ENCODE measurements around the gene NINL. TPM values are rescaled to one million over a fixed set of nuclear protein-coding genes. Genes with fewer than 3 reads are reported as not detected.

Gene NINL
- total RNA-seq, 1 donor from 2014 or later: 86.8 TPM

DNA sequence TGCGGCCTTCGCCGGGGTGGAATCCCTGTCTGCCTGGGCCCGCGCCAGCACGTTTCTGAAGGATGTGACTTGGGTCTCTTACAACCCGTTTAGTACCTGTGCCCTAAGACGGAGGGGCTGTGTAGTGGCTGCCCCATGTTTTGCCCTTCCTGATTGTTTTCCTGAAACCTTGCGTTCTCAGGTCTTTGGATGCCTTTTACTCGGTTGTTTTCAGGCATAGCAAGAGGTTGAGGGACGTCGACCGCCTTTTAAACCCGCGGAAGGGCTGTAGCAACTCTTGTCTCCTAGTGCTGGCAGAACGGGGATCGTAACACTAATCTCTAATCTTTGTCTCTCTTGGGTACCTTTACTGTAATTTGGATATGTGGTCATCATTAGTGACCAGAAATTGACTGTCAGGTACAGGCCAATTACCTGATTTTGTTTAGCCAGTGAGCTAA lies 39.2 kb upstream of the NINL start:
- H3K9me3 Mint-ChIP-seq (ENCODE audit: unreplicated experiment): peaks cover 4% of the 10 kb centered on the region
- H3K27ac Mint-ChIP-seq (ENCODE audit: unreplicated experiment): peak overlapping the region; percentile 92
- DNase-seq: no peak
- peaks cover 10% of the 10 kb centered on the region for H3K4me1 Mint-ChIP-seq (ENCODE audit: low read depth, unreplicated experiment)
- TF ChIP-seq, protein P1, sequence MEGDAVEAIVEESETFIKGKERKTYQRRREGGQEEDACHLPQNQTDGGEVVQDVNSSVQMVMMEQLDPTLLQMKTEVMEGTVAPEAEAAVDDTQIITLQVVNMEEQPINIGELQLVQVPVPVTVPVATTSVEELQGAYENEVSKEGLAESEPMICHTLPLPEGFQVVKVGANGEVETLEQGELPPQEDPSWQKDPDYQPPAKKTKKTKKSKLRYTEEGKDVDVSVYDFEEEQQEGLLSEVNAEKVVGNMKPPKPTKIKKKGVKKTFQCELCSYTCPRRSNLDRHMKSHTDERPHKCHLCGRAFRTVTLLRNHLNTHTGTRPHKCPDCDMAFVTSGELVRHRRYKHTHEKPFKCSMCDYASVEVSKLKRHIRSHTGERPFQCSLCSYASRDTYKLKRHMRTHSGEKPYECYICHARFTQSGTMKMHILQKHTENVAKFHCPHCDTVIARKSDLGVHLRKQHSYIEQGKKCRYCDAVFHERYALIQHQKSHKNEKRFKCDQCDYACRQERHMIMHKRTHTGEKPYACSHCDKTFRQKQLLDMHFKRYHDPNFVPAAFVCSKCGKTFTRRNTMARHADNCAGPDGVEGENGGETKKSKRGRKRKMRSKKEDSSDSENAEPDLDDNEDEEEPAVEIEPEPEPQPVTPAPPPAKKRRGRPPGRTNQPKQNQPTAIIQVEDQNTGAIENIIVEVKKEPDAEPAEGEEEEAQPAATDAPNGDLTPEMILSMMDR (IDR thresholded peaks at IDR 0.05; ENCODE audit: partially characterized antibody, unreplicated experiment): no peak
- H3K36me3 Mint-ChIP-seq (ENCODE audit: unreplicated experiment): peaks cover 6% of the 10 kb centered on the region
- H3K27me3 Mint-ChIP-seq (ENCODE audit: unreplicated experiment): peaks cover 3% of the 10 kb centered on the region
- H3K4me3 Mint-ChIP-seq (ENCODE audit: unreplicated experiment): peak overlapping the region; percentile 93

DNA sequence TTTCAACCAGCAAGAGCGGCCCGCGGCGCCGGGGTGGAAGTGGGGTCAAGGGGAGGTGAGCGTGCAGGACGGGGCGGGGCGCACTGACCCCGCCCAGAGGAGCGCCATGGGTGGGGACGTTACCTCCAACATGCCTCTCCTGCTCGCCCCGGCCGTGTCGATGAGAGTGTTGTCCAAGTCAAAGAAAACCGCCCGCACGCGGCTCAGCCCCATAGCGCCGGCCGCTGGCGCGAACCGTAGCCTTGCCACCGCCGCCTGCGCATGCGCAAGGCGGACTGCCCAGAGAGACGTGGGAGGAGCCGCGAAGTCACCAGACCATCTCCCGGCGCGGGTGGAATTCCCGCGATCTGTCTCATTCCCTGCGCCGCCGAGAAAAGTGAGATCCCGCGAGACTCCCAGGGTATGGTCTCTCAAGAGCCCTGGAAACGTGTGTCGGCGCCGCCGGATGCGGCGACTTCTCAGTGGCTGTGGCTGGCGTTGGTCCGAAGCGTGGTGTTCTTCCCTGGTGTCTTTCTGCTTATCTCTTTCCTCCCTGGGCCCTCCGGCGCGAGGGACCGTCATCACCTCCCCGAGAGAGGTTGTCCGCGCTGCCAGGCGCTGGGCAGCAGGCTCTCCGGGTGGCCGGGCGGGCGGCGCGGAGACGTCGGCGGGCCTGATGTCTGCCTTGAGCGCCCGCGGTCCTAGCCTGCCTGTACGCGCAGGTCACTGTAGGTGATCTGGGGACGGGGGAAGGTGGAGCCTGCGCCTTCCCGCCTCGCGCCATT lies 38.6 kb upstream of the NINL start, which contains the start of gene NANP:
Gene NANP, minus strand, starts transcription at position 279 of the 764 bp plus-strand sequence. Its CDS starts 66 bp downstream, at position 213.
- peaks cover 10% of the 10 kb centered on the region for H3K4me1 Mint-ChIP-seq (ENCODE audit: low read depth, unreplicated experiment)
- H3K9me3 Mint-ChIP-seq (ENCODE audit: unreplicated experiment): peaks cover 4% of the 10 kb centered on the region
- peaks cover 3% of the 10 kb centered on the region for H3K27me3 Mint-ChIP-seq (ENCODE audit: unreplicated experiment)
- peaks cover 6% of the 10 kb centered on the region for H3K36me3 Mint-ChIP-seq (ENCODE audit: unreplicated experiment)
- H3K27ac Mint-ChIP-seq (ENCODE audit: unreplicated experiment): peak within 1 kb of the TSS; percentile 92
- peak; percentile 97 for DNase-seq
- H3K4me3 Mint-ChIP-seq (ENCODE audit: unreplicated experiment): peak within 1 kb of the TSS; percentile 93
- TF ChIP-seq, protein P1 (IDR thresholded peaks at IDR 0.05; ENCODE audit: partially characterized antibody, unreplicated experiment): no peak

DNA sequence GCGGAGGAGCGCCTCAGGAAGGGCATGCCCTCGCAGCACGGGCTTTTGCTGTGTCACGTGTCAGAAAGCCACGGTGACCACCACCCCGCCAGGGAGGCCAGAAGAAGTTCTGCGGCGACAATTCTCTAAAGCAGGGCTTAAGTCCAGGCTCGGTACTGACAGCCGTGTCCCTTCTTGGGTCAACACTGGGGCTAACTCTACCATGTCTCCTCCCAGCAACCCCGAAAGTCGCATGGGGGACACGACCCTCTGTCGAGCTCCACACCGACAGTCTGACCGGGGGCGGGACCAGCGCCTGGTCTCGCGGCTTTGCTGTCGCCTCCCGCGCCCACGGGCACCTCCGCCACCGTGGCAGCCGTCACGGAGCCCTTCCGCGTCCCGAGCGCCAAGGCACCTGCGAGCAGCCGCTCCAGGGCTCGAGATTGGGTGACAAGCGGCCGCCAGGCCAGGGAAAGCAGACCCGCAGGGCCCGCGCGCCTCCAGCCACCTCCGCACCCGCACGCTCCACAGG lies 37.9 kb upstream of the NINL start:
- TF ChIP-seq, protein P1 (IDR thresholded peaks at IDR 0.05; ENCODE audit: partially characterized antibody, unreplicated experiment): no peak
- H3K36me3 Mint-ChIP-seq (ENCODE audit: unreplicated experiment): peaks cover 5% of the 10 kb centered on the region
- peaks cover 10% of the 10 kb centered on the region for H3K4me1 Mint-ChIP-seq (ENCODE audit: low read depth, unreplicated experiment)
- no peak overlapping the region for H3K27ac Mint-ChIP-seq (ENCODE audit: unreplicated experiment)
- DNase-seq: peak; percentile 49
- peak overlapping the region; percentile 93 for H3K4me3 Mint-ChIP-seq (ENCODE audit: unreplicated experiment)
- peaks cover 4% of the 10 kb centered on the region for H3K9me3 Mint-ChIP-seq (ENCODE audit: unreplicated experiment)
- H3K27me3 Mint-ChIP-seq (ENCODE audit: unreplicated experiment): peaks cover 3% of the 10 kb centered on the region

DNA sequence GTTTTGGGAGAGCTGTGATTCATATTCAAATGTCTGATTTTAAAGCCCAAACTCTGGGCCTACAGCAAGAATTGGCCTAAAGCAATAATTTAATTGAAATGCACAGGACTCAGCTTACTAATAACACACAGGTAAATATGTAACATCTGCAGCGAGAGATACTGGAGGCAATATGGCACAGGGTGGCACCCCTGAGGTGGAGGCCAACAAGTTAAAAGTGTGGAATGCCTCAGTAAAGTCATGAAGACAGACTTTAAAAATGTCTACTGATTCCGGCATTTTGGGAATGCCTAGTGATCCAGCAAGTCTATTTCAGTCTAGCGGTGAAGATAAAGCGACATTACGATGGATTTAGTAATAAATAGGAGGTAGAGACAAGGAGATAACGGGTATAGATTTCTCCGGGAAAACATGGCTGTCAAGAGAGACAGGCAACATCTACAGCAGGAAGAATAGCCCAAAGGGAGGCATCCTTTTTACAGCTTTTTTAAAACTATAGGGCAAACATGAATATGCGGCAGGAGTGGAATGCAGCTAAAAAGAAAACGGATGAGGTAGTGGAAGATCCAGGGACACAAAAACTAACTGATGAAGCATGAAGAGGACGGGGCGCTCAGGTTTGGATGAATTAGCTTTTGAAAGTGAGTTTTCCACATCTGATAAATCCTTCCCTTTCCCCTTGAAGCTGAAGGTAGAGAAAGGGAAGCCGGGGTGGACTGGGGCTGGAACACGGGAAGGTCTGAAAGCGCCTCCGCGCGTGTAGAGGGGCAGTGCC lies 37.3 kb upstream of the NINL start:
- Mint-ChIP-seq H3K36me3 (ENCODE audit: unreplicated experiment) (no peaks in the 10 kb centered on the region), H3K9me3 (ENCODE audit: unreplicated experiment) (peaks cover 4% of the 10 kb centered on the region), H3K4me1 (ENCODE audit: low read depth, unreplicated experiment) (peaks cover 10% of the 10 kb centered on the region), H3K4me3 (ENCODE audit: unreplicated experiment) (peak overlapping the region; percentile 91), H3K27me3 (ENCODE audit: unreplicated experiment) (peaks cover 3% of the 10 kb centered on the region), H3K27ac (ENCODE audit: unreplicated experiment) (no peak overlapping the region)
- TF ChIP-seq, protein P1 (IDR thresholded peaks at IDR 0.05; ENCODE audit: partially characterized antibody, unreplicated experiment): no peak
- no peak for DNase-seq
